HG02870 (cell line): Measurements from ENCODE around the gene PTPRG.

Source experiments
- ATAC-seq: cut with Tn5 transposase; IDR thresholded peaks from one replicate; pipeline ENCODE4 v1.9.1; 2021; ENCODE audit warnings: mild to moderate bottlenecking, moderate library complexity; ENCODE audit not compliant: unreplicated experiment

The PTPRG gene

DNA sequence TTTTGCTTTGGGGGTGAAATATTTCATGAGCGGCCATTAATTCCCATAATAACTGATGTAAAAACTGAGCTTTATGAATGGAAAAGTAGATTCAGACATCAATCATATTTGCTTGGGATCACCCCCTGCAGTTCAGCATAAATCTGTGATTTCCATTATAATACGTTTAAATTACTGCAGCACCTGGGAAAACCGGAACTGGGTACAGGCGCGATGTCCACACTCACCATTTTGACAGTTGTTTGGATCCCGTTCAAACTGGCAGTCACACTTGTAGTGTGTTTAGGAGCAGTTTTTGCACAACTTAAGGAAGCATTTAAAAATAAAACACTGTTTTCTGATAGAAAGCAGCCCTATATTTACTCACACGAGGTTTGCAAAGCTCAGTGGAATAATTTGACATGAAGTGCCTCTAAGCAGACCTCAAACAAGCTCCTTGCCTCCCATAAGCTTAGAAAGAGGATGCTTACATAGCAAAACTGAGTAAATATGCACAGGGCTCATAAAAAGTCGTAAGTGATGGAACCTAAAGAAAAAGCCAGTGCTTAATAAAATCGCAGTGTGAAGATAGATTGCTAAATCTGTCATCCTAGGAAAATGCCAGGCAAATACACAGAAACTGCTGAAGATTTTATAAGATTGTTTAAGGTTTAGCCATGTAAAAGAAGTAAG, 377.6 kb downstream of the PTPRG start:
- ATAC-seq, result no peak

DNA sequence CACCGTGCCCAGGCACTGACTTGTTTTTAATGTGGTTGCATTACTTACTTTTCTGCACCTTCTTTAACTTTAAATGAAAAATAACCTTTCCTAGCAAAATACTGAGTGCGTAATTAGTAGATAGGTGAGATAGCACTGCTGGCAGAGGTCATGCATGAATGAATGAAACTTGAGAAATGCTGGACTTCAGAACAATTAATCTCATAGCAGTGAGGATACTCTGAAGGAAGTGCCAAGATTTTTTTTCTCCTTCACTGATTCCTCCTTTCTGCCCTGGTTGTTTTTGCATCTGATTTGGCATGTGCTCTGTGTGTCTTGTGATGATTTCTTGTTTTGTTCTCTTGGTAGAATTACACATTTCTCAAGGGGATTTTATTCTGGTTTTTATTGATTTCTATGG, 378.9 kb downstream of the PTPRG start:
- no peak for ATAC-seq

DNA sequence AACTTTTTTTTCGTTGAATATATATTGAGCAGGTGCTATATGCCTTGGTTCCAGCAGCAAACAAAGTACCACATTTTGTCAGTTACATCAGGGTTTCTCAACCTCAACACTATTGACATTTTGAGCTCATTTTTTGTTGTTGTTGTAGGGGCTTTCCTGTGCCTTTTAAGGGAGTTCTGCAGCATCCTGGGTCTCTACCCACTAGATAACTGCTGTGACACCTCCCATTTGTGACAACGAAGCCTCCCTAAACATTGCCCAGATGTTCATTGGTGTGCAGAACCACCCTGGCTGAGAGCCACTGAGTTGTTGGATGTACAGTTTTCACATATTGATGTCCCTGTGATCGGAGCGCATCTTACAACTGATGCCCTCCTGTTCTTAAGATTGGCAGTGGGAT, 382.6 kb downstream of the PTPRG start:
- ATAC-seq, result no peak

DNA sequence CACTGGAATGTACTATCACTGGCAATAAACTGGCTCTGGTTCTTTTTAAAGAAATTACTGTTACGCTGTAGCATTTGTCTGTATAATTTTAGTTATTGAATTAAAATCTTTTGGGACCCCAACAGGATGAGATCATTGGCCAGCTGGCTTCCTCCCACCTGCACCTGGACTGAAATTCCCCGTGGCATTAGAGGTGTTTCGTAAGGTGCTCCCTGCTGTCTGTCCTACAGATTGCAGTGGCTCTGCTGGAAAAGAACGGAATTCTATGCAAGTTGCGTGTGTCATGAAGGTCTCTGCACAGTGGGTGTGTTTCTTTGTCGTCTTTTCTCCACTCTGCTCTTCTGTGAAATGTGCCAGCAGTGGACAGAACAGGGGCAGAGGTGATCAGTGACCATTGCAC, 383.4 kb downstream of the PTPRG start:
- no peak for ATAC-seq

DNA sequence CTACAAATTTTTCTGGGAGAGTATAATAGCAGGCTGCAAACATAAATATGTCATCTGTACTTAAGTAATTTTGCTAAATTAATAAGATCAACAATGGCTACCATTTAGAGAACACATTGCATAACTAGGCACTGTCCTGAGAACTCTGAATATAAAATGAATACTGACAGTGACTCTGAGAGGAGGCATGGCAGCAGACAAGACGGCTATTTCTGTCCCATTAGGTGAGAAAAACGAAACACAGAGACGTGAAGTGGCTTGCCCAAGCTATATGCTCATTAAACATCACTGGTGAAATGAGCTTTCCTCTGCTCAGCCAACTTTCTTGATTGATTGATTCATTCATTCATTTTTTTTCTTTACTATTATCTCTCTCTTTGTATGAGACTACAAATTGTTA, 384.3 kb downstream of the PTPRG start:
- ATAC-seq, result no peak

DNA sequence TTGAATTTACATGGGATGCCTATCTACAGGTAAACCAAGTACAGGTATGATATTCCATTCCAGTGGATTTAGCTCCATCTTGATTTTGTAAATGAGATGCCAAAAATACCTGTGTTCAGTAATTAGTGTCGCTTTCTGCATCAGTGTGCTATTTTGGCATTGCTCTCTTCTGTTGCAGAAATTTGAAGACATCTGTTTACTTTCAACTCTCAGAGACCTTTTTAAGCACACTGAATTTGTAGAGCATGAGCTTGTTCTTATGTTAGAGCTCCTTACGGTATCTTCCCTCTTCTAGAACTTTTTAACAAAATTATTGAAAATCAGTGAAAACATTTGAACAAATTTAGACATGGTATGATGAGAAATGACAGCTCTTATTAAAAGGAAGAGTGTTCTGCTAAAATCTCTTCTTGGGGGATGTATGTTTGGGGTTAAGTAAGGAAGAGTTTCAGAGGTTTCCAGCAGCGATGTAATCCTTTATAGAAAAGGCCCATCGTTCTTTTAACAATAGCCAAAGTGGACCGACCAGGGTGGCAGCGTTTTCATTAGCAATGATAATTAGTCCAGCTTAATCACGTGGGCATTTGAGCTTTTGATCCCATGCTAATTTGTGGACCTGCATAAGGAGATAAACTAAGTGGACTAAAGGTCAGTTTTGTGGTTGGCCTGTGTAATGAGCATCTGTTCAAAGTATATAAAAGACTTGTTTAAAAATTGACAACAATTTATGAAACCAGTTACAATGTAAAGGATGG, 385.4 kb downstream of the PTPRG start:
- ATAC-seq, result no peak

DNA sequence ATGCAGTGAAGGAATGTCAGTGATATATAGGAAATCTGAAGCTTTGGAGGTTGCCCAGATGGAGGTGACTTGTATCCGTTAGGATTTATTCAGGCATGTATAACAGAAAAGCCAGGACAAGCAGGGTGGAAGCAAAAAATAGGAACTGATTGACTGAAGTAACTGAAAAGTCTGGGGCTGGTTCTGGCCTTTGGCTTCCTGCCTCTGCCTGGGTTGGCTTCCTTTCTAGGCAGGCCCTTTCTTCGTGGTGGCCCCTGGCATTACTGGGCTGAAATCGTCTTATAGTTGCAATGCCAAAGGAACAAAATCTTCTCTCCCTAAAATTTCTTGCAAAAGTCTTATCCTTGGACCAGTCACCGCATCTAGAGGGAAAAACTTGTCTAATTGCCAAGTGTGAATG, 386.1 kb downstream of the PTPRG start:
- no peak for ATAC-seq

DNA sequence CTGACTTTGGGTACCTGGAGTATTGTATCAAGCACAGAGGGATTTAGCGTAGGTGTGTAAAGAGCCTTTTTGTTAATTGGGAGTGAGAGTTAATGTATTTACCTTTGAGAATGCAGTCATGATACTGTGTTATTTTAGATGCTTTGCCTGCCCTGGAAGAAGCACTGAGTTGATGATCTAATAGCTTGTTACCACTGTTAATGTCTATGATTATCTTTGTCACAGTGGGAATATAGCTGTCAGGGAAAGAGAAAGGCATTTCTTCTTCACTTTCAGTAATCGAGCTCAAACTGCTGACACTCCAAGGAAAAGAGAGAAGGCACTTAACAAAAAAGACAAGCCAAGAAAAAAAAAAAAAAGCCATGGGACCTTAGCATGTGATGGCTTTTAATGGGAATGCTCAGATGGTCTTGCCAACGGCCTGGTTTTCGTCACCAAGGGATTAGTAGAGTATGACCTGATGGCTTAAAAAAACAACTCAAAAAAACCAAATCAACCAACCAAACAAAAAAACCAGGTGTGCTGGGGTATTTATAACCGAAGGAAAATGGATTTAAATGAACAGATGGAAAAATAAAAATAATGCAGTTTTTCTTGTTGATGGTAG, 387.4 kb downstream of the PTPRG start:
- ATAC-seq, result no peak

DNA sequence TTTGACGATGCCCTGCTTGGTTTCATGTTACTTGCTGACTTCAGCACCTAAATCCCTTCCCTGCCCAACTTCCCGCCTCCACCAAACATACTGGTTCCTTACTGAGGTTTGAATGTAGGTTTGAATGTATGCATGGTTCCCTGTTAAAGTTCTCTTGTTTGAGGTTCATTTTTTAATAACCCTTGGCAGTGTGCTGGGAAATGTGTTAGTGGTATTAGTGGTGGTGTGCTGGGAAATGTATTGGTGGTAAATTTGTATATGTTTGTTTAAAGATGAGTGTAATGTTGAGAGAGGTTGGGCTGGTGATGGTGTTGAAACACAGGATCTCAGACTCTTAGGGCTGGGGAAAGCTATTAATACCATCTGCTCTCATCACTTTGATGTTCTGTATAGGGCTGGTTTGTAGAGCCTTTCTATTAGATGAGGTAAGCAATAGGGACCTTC, 392.7 kb downstream of the PTPRG start:
- no peak for ATAC-seq

DNA sequence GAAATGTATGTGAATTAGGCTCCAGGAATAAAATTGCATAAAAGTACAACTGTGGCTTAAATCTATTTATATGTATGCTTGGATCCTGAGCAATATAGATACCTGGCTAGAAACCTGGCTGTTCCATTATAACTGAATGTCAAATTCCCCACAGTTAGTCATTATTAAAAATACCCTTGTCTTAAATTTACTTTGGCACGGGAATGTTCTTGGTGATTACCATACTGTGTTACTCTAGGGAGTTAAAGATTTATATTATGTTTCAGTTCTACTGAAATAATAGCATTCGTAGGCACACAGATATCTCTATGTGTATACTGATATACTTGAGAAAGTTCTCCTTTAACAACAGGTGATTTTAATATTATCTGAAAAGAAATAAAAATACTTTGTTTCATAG, 394.1 kb downstream of the PTPRG start:
- ATAC-seq, result no peak

DNA sequence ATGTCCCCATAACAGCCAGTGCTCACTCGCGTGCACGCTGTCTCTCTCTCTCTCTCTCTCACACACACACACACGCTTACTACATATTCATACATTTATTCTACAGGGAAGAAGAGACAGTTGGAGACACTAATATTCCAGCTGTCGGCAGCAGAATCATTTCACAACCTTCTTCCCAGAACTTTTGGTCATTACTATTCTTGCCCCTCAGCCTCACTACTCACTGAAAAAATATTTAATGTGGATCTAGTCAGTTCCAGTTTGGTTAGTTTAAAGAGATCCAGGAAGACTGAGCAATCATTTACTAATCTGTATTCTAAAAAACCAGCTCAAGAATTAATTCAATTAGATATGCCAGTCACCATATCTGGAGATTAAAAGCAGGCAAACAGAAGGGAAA, 394.9 kb downstream of the PTPRG start:
- ATAC-seq, result no peak

DNA sequence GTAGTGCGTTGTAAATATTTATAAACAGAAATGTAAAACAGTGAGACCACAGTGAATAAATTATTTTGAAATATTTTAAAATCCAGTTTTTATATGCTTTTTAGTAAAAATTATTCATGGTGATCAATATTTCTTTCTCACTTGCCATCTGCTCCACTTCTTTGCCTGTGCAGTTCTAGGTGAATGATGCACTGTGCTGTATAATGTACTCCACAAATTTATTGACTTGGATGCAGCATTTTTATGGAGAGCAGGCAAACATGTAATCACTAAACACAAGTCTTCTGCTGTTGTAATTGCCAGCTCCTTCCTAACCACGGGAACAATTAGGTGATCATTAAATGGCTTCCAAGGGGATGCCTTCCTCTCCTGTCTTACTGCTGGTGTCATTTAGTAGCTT, 395.9 kb downstream of the PTPRG start:
- no peak for ATAC-seq

DNA sequence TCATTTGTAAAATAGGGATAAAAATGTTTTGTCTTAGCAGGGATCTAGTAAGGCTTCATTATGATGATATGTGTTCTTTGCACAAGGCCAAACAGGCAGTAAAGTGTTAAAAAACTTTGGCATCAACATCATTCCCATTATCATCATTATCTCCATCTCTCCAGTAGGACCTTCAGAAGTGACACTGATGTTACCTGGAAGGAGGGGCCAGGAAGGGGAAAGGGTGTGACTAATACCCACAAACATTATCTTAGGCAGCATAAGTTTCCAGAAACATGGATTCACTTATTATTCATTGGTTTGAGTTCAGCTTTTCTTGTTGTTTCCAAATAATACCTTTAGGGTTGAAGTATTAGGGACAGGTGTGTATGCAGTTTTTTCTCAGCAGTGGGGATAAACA, 399.6 kb downstream of the PTPRG start:
- no peak for ATAC-seq

DNA sequence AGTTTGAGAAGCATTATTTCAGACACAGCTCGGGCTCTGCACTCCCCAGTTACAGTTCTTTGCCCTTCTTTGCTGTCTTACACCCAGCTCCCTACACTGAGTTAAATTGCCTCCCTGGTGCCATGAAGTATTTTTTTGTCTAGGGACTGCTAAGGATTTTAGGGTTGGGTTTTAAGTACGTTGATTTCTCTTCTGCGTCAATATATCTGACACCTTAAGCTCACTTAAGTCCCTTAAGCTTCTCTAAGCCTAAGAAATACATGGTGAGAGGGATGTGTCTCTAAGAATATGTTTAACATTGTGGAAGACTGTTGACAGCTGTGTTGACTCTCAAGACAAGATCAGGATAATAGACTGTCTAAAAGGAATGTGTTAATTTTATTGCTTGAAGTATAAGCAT, 400.5 kb downstream of the PTPRG start:
- no peak for ATAC-seq

DNA sequence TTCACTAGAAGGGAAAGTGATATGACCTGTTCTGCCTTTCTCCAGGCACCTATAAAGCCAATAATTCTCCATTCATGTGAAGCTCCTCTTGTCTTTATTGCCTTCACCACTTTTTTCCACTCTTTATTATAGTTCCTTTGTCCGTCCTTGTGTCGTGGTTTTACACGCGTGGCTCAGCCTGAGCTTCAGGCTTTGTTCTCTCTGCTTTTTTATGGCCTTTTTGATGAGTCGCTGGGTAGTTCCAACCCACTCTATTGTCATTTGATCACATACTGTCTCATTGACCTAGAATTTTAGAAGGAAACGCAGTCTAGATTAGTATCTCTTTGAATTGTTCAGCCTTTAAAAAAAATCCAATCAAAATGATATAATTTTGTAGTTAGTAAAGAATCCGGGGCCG, 403.2 kb downstream of the PTPRG start:
- no peak for ATAC-seq

DNA sequence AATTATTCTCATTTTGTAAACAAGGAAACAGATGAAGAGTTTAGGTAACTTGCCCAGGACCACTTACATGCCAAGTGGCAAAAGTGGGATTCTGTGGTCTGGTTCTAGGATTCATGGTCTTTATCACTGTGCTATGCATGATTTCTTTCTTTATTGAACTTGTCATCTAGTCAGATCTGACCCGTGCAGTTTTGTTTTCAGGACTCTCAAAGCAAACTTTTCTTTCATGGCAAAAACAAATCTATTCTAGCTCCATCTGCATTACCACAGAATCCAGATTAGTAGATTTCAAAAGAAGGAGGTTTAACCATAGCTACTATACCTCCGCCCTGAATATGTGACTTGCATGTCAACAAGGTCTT, 404.4 kb downstream of the PTPRG start:
- no peak for ATAC-seq

DNA sequence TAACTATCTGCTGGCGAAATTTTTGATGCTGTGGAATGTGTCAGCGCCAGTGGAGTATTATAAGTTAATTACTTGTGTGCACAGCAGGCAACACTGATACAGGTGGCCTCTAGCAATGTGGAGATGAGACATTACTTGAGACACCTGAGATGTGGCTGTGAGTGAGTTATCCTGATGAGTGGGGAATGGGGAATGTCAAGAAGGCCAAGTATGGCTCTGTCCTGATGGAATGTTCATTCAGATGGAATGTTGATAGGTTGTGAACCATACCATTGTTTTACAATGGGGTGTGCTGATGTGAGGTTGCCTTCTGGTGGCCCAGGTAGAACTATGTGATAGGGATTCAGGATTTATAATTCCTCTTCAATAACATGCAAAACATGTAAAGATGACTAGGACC, 404.8 kb downstream of the PTPRG start:
- no peak for ATAC-seq

DNA sequence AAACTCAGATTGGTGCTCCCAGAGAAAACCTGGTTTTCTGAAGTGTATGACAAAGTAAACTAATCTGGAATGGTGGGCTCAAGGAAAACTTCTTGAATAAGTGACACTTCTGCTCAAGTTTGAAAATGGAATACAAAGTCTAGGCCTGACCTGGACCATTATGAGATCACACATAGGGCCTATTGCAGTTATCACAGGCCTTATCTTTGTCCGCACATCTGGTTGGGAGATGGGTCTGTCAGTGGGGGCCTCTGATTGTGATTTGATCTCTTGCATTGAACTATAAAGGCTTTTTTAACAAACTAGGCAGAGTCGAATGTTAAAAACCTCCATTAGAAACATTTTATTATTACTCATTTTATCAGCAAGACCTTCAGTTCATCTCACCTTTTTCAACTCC, 405.6 kb downstream of the PTPRG start:
- no peak for ATAC-seq

DNA sequence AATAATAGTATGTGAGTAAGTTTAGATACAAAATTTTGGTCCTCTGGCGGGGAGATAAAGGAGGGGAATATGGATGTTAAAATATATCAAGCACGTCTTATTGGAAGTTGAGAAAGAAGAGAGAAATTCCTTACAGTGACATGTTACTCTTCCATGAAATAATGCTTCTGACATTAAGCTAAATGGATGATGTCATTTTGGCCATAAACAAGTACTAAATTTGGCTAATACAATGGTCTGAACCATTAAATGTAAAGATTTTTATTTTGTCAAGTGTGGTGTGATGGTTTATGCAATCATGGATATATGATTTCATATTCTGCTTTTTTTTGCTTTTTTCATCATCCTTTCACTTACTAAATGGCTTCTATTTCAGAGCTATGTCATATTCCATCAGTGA, 406.6 kb downstream of the PTPRG start:
- no peak for ATAC-seq

DNA sequence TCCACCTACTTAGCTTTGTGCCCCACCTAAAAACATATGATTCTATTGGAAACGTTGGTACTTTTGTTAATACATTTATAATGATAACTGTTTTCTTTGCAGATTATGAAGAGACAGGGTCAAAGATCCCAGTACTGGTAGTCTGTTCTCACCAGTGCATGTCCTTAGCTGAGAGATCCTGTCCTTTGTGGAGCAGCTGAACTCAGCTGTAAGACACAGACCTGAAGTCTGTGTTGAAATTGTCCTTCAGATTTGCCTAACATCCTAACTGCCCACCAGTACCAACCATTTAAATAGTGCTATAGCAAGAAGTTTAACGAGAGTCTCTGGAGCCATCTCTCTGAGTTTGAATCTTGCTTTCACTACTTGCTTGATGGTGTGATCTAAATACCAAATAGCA, 413.3 kb downstream of the PTPRG start:
- ATAC-seq, result no peak

DNA sequence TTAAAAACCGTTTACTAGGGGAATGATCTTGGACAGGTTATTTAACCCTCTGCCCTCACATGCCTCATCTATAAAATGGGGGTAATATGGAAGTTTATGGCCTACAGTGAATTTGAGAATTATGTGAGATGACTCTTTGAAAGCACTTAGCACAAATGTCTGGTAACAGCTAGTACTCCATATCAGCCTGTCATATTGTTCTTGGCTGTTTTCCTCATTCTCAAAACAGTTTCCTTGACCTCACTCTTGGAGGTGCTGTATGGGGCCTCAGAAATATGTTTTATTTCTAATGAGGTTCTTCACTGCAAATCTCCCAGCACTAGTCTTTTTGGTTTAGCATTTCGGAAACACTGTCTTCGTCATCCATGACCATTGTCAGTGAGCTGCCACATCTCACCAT, 413.8 kb downstream of the PTPRG start:
- no peak for ATAC-seq

DNA sequence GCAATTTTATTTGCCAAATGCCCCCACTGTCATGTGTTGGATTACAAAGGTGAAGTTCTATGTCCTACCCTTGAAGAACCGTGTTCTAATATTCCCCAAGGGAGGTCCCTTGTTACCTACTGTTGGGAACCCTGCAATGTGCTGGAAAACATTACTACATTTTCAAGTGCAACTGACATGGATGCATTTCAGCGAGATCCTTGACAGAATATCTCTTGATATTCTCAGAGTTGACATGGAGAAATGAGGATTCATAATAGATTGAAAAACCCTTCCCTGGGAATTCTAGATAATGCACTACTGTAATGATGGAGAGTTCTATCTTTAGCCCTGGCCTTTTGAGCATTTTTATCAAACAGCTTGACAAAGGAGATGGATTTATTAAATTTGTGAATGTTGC, 414.6 kb downstream of the PTPRG start:
- ATAC-seq, result no peak
